SK-N-SH (cell line): ENCODE results near the gene TBCEL. TPM values are rescaled to one million over a fixed set of nuclear protein-coding genes. Genes with fewer than 3 reads are reported as not detected.

ENCODE experiments used
- CTCF ChIA-PET: fragments of 300-600, 350-600 bp; formaldehyde crosslinking; extraction: SDS; loops from one replicate; lab custom pipeline; 2021; lab: Yijun Ruan, JAX
- POLR2A ChIA-PET: fragments of 350-600 bp; sonication (Branson Sonifier 250); formaldehyde crosslinking; extraction: SDS; loops from one replicate; lab custom pipeline; 2020; ENCODE audit warnings: antibody characterized with exemption, inconsistent platforms; lab: Yijun Ruan, JAX
- DNase-seq: peaks from one replicate; pipeline ENCODE4 v3.0.0; 2012
- H2AFZ ChIP-seq: fragments of 200-600 bp; sonication (generic); 2 replicates; pipeline ENCODE4 v1.8.1; 2016; ENCODE audit warnings: antibody characterized with exemption, mild to moderate bottlenecking, low read depth
- H3F3A ChIP-seq: fragments of 200-600 bp; sonication (generic); replicated peaks from 2 replicates; pipeline ENCODE3; 2016; ENCODE audit warnings: antibody characterized with exemption, mild to moderate bottlenecking; ENCODE audit not compliant: insufficient read depth
- H3K27ac ChIP-seq, 2 experiments: fragments of 200-500 bp in 1 of 2; fragments of 200-600 bp in 1 of 2; sonication (Bioruptor generic) in 1 of 2; sonication (generic), shearing (Covaris generic) in 1 of 2; 2 replicates each; pipeline versions ENCODE4 v1.5.1 to v1.6.1; 2014 to 2016; ENCODE audit warnings: low read depth in 2 of 2, inconsistent platforms in 1 of 2, low read length in 1 of 2, mild to moderate bottlenecking in 1 of 2, mixed read lengths in 1 of 2
- H3K27me3 ChIP-seq: fragments of 200-600 bp; sonication (generic), shearing (Covaris generic); 2 replicates; pipeline ENCODE4 v1.6.1; 2016; ENCODE audit warnings: mixed run types; ENCODE audit not compliant: insufficient read depth
- H3K36me3 ChIP-seq, 2 experiments: fragments of 200-500 bp in 1 of 2; fragments of 200-600 bp in 1 of 2; sonication (Bioruptor generic) in 1 of 2; sonication (generic) in 1 of 2; replicated peaks in 1 of 2; 2 replicates each; pipeline versions ENCODE3 to v1.5.1; 2014 to 2016; ENCODE audit warnings: low read length in 1 of 2, mild to moderate bottlenecking in 1 of 2; ENCODE audit not compliant: insufficient read depth in 2 of 2, control insufficient read depth in 1 of 2
- H3K4me1 ChIP-seq, 2 experiments: fragments of 200-500 bp in 1 of 2; fragments of 200-600 bp in 1 of 2; sonication (Bioruptor generic) in 1 of 2; sonication (generic), shearing (Covaris generic) in 1 of 2; 2 replicates each; pipeline versions ENCODE4 v1.5.1 to v1.6.1; 2014 to 2016; ENCODE audit warnings: low read depth in 1 of 2, low read length in 1 of 2, mixed run types in 1 of 2; ENCODE audit not compliant: insufficient read depth in 2 of 2, control insufficient read depth in 1 of 2
- H3K4me2 ChIP-seq: fragments of 200-600 bp; sonication (generic), shearing (Covaris generic); 2 replicates; pipeline ENCODE4 v1.6.1; 2017; ENCODE audit warnings: mixed run types
- H3K4me3 ChIP-seq, 2 experiments: fragments of 200-500 bp in 1 of 2; fragments of 200-600 bp in 1 of 2; sonication (Bioruptor generic) in 1 of 2; sonication (generic), shearing (Covaris generic) in 1 of 2; 2 replicates each; pipeline versions ENCODE4 v1.5.1 to v1.8.1; 2014 to 2016; ENCODE audit warnings: low read depth in 2 of 2, inconsistent platforms in 1 of 2, low read length in 1 of 2, mild to moderate bottlenecking in 1 of 2, mixed read lengths in 1 of 2, moderate library complexity in 1 of 2
- H3K79me2 ChIP-seq: fragments of 200-600 bp; sonication (generic); 2 replicates; pipeline ENCODE4 v1.8.1; 2017; ENCODE audit warnings: mild to moderate bottlenecking; ENCODE audit not compliant: insufficient read depth
- H3K9ac ChIP-seq: fragments of 200-600 bp; sonication (generic); 2 replicates; pipeline ENCODE4 v1.6.1; 2017; ENCODE audit warnings: mixed run types
- H3K9me2 ChIP-seq: fragments of 200-600 bp; sonication (generic); 2 replicates; pipeline ENCODE4 v1.6.1; 2017; ENCODE audit warnings: mixed run types
- H3K9me3 ChIP-seq: fragments of 200-600 bp; sonication (generic); 2 replicates; pipeline ENCODE4 v1.6.1; 2017; ENCODE audit warnings: mixed run types, mild to moderate bottlenecking, moderate library complexity
- H4K20me1 ChIP-seq: fragments of 200-600 bp; sonication (generic); 2 replicates; pipeline ENCODE4 v1.6.1; 2017; ENCODE audit warnings: mild to moderate bottlenecking, mixed run types; ENCODE audit not compliant: insufficient read depth
- EP300 ChIP-seq, 2 experiments: IDR thresholded peaks; 2 replicates each; pipeline versions ENCODE4 v1.4.0 to v1.6.1; 2012; ENCODE audit warnings: borderline replicate concordance in 1 of 2, low read depth in 1 of 2, low read length in 1 of 2
- FOXJ3 ChIP-seq: sonication (generic); formaldehyde crosslinking; IDR thresholded peaks from 2 replicates; pipeline ENCODE4 v1.5.1; 2020; ENCODE audit warnings: mild to moderate bottlenecking, missing genetic modification reagents
- FOXM1 ChIP-seq: IDR thresholded peaks from 2 replicates; pipeline ENCODE4 v1.4.0; 2012; ENCODE audit warnings: low read depth, mild to moderate bottlenecking
- JUND ChIP-seq: IDR thresholded peaks from 2 replicates; pipeline ENCODE4 v1.4.0; 2012
- MEF2A ChIP-seq: IDR thresholded peaks from 2 replicates; pipeline ENCODE4 v1.4.0; 2012; ENCODE audit warnings: low read depth, borderline replicate concordance
- MXI1 ChIP-seq: IDR thresholded peaks from 2 replicates; pipeline ENCODE4 v1.6.1; 2012; ENCODE audit warnings: mild to moderate bottlenecking, low read depth, low read length, improper control_type of control experiment
- NFIC ChIP-seq: IDR thresholded peaks from 2 replicates; pipeline ENCODE4 v1.4.0; 2012; ENCODE audit warnings: borderline replicate concordance
- RAD21 ChIP-seq: IDR thresholded peaks from 2 replicates; pipeline ENCODE4 v1.6.1; 2012; ENCODE audit warnings: mild to moderate bottlenecking, low read length
- RCOR1 ChIP-seq: fragments of 150-350 bp; IDR thresholded peaks from 2 replicates; pipeline ENCODE4 v1.6.1; 2017; ENCODE audit warnings: antibody characterized with exemption, low read length
- RFX5 ChIP-seq: IDR thresholded peaks from 2 replicates; pipeline ENCODE4 v1.6.1; 2012; ENCODE audit warnings: mild to moderate bottlenecking, improper control_type of control experiment, low read length
- RXRA ChIP-seq: IDR thresholded peaks from 2 replicates; pipeline ENCODE4 v1.4.0; 2012; ENCODE audit warnings: low read depth, mild to moderate bottlenecking, borderline replicate concordance
- SIN3A ChIP-seq: IDR thresholded peaks from 2 replicates; pipeline ENCODE4 v1.6.1; 2012; ENCODE audit warnings: low read depth, mild to moderate bottlenecking, low read length, moderate library complexity, borderline replicate concordance
- SMC3 ChIP-seq: IDR thresholded peaks from 2 replicates; pipeline ENCODE4 v1.6.1; 2012; ENCODE audit warnings: low read depth, low read length, improper control_type of control experiment
- TAF1 ChIP-seq: IDR thresholded peaks from 2 replicates; pipeline ENCODE4 v1.6.1; 2012; ENCODE audit warnings: low read depth, mild to moderate bottlenecking, low read length, moderate library complexity, borderline replicate concordance
- YY1 ChIP-seq: IDR thresholded peaks from 2 replicates; pipeline ENCODE4 v1.4.0; 2012; ENCODE audit warnings: low read depth, mild to moderate bottlenecking
- WGBS: methylation state at CpG from one replicate; pipeline ENCODE4 v1.1.6; 2017; ENCODE audit warnings: low lambda C conversion rate; 5-methylcytosine and 5-hydroxymethylcytosine counted together
- polyA plus RNA-seq, 3 experiments: library from polyadenylated mRNA; depleted of rRNA; stranded (reverse); fragments of >200 nt; gene quantifications; 2 replicates each; pipeline ENCODE4 v1.2.3, GENCODE V29; 2012
- TF ChIP-seq, protein P1 (sequence below): fragments of 150-350 bp; IDR thresholded peaks from 2 replicates; pipeline ENCODE4 v1.6.1; 2017; ENCODE audit warnings: antibody characterized with exemption, low read length, low read depth, borderline replicate concordance
- TF ChIP-seq, protein P2 (sequence below): fragments of 200-600 bp; sonication (generic); IDR thresholded peaks from 2 replicates; pipeline ENCODE4 v1.6.1; 2017; ENCODE audit warnings: antibody characterized with exemption, mild to moderate bottlenecking, moderate library complexity
- TF ChIP-seq, protein P3 (sequence below): fragments of 150-350 bp; IDR thresholded peaks from 2 replicates; pipeline ENCODE4 v1.6.1; 2016; ENCODE audit warnings: mild to moderate bottlenecking, low read depth, low read length
- TF ChIP-seq, protein P4 (sequence below): IDR thresholded peaks from 2 replicates; pipeline ENCODE4 v1.6.1; 2012; ENCODE audit warnings: mild to moderate bottlenecking, low read depth, low read length, moderate library complexity

Gene TBCEL
- polyA plus RNA-seq, 1 of the 3 experiments (the other 2 are of a cell fraction) = 5.9 TPM

DNA sequence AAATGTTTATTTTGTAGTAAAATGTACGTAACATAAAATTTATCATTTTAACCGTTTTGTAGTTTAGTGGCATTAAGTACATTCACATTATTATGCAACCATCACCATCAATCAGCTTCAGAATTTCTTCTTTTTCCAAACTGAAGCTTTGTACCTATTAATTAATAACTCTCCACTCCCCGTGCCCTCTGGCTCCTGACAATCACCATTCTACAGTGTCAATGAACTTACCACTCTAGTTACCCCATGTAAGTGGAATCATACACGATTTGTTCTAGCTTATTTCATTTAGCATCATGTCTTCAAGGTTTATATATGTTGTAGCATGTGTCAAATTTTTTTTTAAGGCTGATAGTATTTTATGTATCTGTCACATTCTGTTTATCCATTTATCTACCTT is 9.7 kb downstream of the TBCEL start:
- no peaks in the 10 kb centered on the region for H3F3A ChIP-seq
- H3K4me3 ChIP-seq = no peak overlapping the region
- H3K9ac ChIP-seq = no peak overlapping the region
- H4K20me1 ChIP-seq = peaks cover 40% of the 10 kb centered on the region
- H3K9me2 ChIP-seq = no peaks in the 10 kb centered on the region
- H2AFZ ChIP-seq = no peak overlapping the region
- TF ChIP-seq RXRA (no peak), MXI1 (no peak), YY1 (no peak), FOXJ3 (CRISPR knock-in tag) (no peak), NFIC (no peak), MEF2A (no peak), SIN3A (no peak), RCOR1 (no peak), JUND (no peak), RAD21 (no peak), FOXM1 (no peak), EP300 (IDR thresholded peaks at IDR 0.05; ENCODE audit: borderline replicate concordance in 1 of 2, low read depth in 1 of 2, low read length in 1 of 2) (no peak), SMC3 (no peak), RFX5 (no peak), TAF1 (no peak)
- TF ChIP-seq, protein P1, sequence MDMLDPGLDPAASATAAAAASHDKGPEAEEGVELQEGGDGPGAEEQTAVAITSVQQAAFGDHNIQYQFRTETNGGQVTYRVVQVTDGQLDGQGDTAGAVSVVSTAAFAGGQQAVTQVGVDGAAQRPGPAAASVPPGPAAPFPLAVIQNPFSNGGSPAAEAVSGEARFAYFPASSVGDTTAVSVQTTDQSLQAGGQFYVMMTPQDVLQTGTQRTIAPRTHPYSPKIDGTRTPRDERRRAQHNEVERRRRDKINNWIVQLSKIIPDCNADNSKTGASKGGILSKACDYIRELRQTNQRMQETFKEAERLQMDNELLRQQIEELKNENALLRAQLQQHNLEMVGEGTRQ = no peak
- TF ChIP-seq, protein P2, sequence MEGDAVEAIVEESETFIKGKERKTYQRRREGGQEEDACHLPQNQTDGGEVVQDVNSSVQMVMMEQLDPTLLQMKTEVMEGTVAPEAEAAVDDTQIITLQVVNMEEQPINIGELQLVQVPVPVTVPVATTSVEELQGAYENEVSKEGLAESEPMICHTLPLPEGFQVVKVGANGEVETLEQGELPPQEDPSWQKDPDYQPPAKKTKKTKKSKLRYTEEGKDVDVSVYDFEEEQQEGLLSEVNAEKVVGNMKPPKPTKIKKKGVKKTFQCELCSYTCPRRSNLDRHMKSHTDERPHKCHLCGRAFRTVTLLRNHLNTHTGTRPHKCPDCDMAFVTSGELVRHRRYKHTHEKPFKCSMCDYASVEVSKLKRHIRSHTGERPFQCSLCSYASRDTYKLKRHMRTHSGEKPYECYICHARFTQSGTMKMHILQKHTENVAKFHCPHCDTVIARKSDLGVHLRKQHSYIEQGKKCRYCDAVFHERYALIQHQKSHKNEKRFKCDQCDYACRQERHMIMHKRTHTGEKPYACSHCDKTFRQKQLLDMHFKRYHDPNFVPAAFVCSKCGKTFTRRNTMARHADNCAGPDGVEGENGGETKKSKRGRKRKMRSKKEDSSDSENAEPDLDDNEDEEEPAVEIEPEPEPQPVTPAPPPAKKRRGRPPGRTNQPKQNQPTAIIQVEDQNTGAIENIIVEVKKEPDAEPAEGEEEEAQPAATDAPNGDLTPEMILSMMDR = no peak
- TF ChIP-seq, protein P3, sequence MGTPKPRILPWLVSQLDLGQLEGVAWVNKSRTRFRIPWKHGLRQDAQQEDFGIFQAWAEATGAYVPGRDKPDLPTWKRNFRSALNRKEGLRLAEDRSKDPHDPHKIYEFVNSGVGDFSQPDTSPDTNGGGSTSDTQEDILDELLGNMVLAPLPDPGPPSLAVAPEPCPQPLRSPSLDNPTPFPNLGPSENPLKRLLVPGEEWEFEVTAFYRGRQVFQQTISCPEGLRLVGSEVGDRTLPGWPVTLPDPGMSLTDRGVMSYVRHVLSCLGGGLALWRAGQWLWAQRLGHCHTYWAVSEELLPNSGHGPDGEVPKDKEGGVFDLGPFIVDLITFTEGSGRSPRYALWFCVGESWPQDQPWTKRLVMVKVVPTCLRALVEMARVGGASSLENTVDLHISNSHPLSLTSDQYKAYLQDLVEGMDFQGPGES = no peak
- TF ChIP-seq, protein P4, sequence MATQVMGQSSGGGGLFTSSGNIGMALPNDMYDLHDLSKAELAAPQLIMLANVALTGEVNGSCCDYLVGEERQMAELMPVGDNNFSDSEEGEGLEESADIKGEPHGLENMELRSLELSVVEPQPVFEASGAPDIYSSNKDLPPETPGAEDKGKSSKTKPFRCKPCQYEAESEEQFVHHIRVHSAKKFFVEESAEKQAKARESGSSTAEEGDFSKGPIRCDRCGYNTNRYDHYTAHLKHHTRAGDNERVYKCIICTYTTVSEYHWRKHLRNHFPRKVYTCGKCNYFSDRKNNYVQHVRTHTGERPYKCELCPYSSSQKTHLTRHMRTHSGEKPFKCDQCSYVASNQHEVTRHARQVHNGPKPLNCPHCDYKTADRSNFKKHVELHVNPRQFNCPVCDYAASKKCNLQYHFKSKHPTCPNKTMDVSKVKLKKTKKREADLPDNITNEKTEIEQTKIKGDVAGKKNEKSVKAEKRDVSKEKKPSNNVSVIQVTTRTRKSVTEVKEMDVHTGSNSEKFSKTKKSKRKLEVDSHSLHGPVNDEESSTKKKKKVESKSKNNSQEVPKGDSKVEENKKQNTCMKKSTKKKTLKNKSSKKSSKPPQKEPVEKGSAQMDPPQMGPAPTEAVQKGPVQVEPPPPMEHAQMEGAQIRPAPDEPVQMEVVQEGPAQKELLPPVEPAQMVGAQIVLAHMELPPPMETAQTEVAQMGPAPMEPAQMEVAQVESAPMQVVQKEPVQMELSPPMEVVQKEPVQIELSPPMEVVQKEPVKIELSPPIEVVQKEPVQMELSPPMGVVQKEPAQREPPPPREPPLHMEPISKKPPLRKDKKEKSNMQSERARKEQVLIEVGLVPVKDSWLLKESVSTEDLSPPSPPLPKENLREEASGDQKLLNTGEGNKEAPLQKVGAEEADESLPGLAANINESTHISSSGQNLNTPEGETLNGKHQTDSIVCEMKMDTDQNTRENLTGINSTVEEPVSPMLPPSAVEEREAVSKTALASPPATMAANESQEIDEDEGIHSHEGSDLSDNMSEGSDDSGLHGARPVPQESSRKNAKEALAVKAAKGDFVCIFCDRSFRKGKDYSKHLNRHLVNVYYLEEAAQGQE = no peak
- no peaks in the 10 kb centered on the region for H3K9me3 ChIP-seq
- WGBS = over 99% methylated on average over 4 of the region's 4 CpGs
- H3K4me2 ChIP-seq = no peak overlapping the region
- no peaks in the 10 kb centered on the region for H3K4me1 ChIP-seq
- CTCF ChIA-PET = interaction anchor here (1.0 to 2.0 kb wide), 3 partner anchors 9 to 161 kb away, joined by 4 to 6 read pairs (median 4); no protein-coding TSS in a partner anchor
- no peak for DNase-seq
- H3K79me2 ChIP-seq = peaks cover 80% of the 10 kb centered on the region
- POLR2A ChIA-PET = no interaction called here
- H3K27me3 ChIP-seq = no peaks in the 10 kb centered on the region
- no peak overlapping the region for H3K27ac ChIP-seq
- peaks cover 0 to 10% of the 10 kb centered on the region in 2 experiments for H3K36me3 ChIP-seq
